ENCODE measurements around the gene LRRC31.
A peak's percentile ranks its signal among the peaks of the same experiment; 100 is the strongest.

Gene LRRC31

GRCh38 chr3:169869484-169870220 is at the start of gene LRRC31:
Gene LRRC31, minus strand, starts transcription at chr3:169869935. Its CDS starts 128 bp downstream, at chr3:169869807.
- DNase-seq, result no peak

- DNase-seq, result peak; percentile 18
Observed at GRCh38 chr3:169914321-169914720, 44.6 kb upstream of the LRRC31 start.

GRCh38 chr3:169913323-169913722 is 43.6 kb upstream of the LRRC31 start:
- DNase-seq, result peak; percentile 85

- DNase-seq, result peak; percentile 72
Observed at GRCh38 chr3:169911272-169911671, 41.5 kb upstream of the LRRC31 start, which contains the start of gene SAMD7. Gene SAMD7, plus strand, starts transcription at chr3:169911572. Its CDS starts 7,927 bp downstream, at chr3:169919499.

- DNase-seq, result no peak
Observed at GRCh38 chr3:169907944-169908343, 38.2 kb upstream of the LRRC31 start.

- no peak for DNase-seq
Observed at GRCh38 chr3:169907476-169907875, 37.7 kb upstream of the LRRC31 start.

- no peak for DNase-seq
Observed at GRCh38 chr3:169905404-169905803, 35.7 kb upstream of the LRRC31 start.

GRCh38 chr3:169901453-169901852 is 31.7 kb upstream of the LRRC31 start:
- no peak for DNase-seq

GRCh38 chr3:169897284-169897683 is 27.5 kb upstream of the LRRC31 start:
- no peak for DNase-seq

- no peak for DNase-seq
Observed at GRCh38 chr3:169895072-169895471, 25.3 kb upstream of the LRRC31 start.

- DNase-seq, result no peak
Observed at GRCh38 chr3:169894110-169894509, 24.4 kb upstream of the LRRC31 start.

- no peak for DNase-seq
Observed at GRCh38 chr3:169891886-169892285, 22.2 kb upstream of the LRRC31 start.

- no peak for DNase-seq
Observed at GRCh38 chr3:169886671-169887070, 16.9 kb upstream of the LRRC31 start.

- DNase-seq, result no peak
Observed at GRCh38 chr3:169880576-169881250, 11.0 kb upstream of the LRRC31 start.

GRCh38 chr3:169879845-169880575 is 10.3 kb upstream of the LRRC31 start:
- DNase-seq, result no peak

- DNase-seq, result no peak
Observed at GRCh38 chr3:169879013-169879557, 9.3 kb upstream of the LRRC31 start.

GRCh38 chr3:169871129-169871886 is 1.6 kb upstream of the LRRC31 start:
- no peak for DNase-seq

GRCh38 chr3:169868369-169868768 is 1.4 kb downstream of the LRRC31 start:
- DNase-seq, result no peak

GRCh38 chr3:169867584-169868210 is 2.0 kb downstream of the LRRC31 start:
- no peak for DNase-seq

- no peak for DNase-seq
Observed at GRCh38 chr3:169865176-169865767, 4.5 kb downstream of the LRRC31 start.

GRCh38 chr3:169864270-169864669 is 5.5 kb downstream of the LRRC31 start:
- DNase-seq, result no peak

GRCh38 chr3:169863458-169863899 is 6.3 kb downstream of the LRRC31 start:
- peak; percentile 85 for DNase-seq

All from NCI-H82 (cell line).